Adrenal gland (tissue), 12 donors: Measurements from ENCODE around the gene COPB1. TPM values are rescaled to one million over a fixed set of nuclear protein-coding genes. Genes with fewer than 3 reads are reported as not detected.

Source experiments
- DNase-seq, 7 donors: peaks; one replicate each; pipeline ENCODE4 v3.0.0-alpha.2; 2019 to 2020
- H3K27ac ChIP-seq, 5 donors: fragments of 200-600 bp; sonication (generic) in 4 of 5; 1 replicate in 3 of 5; 2 replicates in 2 of 5; pipeline versions ENCODE4 v1.5.1 to v1.8.0; 2016 to 2020; ENCODE audit warnings: mild to moderate bottlenecking in 1 of 5
- H3K27me3 ChIP-seq: fragments of 200-600 bp; 2 replicates; pipeline ENCODE4 v1.8.0; 2021
- H3K36me3 ChIP-seq, 2 donors: fragments of 200-600 bp; replicated peaks in 1 of 2; 1 replicate in 1 of 2; 2 replicates in 1 of 2; pipeline versions ENCODE4 v1.5.1 to v1.8.0; 2018 to 2022
- H3K4me1 ChIP-seq, 2 donors: fragments of 200-600 bp; replicated peaks in 1 of 2; 1 replicate in 1 of 2; 2 replicates in 1 of 2; pipeline versions ENCODE4 v1.5.1 to v1.8.0; 2018 to 2021
- H3K4me3 ChIP-seq, 4 donors: fragments of 200-600 bp; sonication (generic) in 3 of 4; one replicate each; pipeline ENCODE4 v1.5.1; 2016 to 2018
- H3K9me3 ChIP-seq, 3 donors: fragments of 200-600 bp; sonication (generic) in 1 of 3; replicated peaks in 1 of 3; 1 replicate in 2 of 3; 2 replicates in 1 of 3; pipeline versions ENCODE4 v1.5.1 to v1.8.0; 2016 to 2021
- POLR2A ChIP-seq, 2 donors: fragments of 450-650 bp; IDR thresholded peaks; one replicate each; pipeline ENCODE4 v1.6.1; 2017; ENCODE audit warnings: antibody characterized with exemption in 2 of 2, mild to moderate bottlenecking in 2 of 2, moderate library complexity in 1 of 2
- WGBS, 4 donors: extraction: QIAGEN DNeasy Blood & Tissue Kit in 2 of 4; methylation state at CpG; one replicate each; pipeline versions ENCODE4 v1.1.5 to v1.1.7; 2013 to 2017; 5-methylcytosine and 5-hydroxymethylcytosine counted together
- intact Hi-C, 2 donors: fragments of 100-400 bp; cut with DNase I; formaldehyde crosslinking; loops; one replicate each; pipeline versions ENCODE4 v1.14.1 to v1.15.0; 2022 to 2023
- polyA plus RNA-seq, 3 donors: library from polyadenylated mRNA; stranded (reverse); fragments of 200-250 nt in 2 of 3; fragments of 350-450 nt in 1 of 3; fragmentation: Illumina TruSeq in 1 of 3; extraction: RNeasy Lipid Tissue Mini Kit (QIAGEN cat#74804) in 1 of 3; gene quantifications; one replicate each; pipeline ENCODE4 v1.2.3, GENCODE V29; 2013 to 2014
- total RNA-seq, 9 donors: library from RNA; depleted of rRNA in 4 of 9; stranded (reverse); fragments of >200 nt in 4 of 9; fragments of 120-200 nt in 1 of 9; fragmentation: NEBNext Ultra II Directional in 1 of 9; extraction: Animal tissue kit (Norgen Biotek cat#: 25700) in 1 of 9; gene quantifications; one replicate each; pipeline versions ENCODE4 v1.1.0 to v1.2.4, GENCODE V29; 2013 to 2023
- TF ChIP-seq, protein P1 (sequence below), 6 experiments: fragments of 450-650 bp in 4 of 6; fragments of 200-600 bp in 2 of 6; sonication (generic) in 1 of 6; IDR thresholded peaks; 1 replicate in 5 of 6; 2 replicates in 1 of 6; pipeline versions ENCODE4 v1.5.1 to v1.8.0; 2016 to 2021; ENCODE audit warnings: antibody characterized with exemption in 6 of 6, mild to moderate bottlenecking in 2 of 6, moderate library complexity in 1 of 6
- donor health status: healthy with polysubstance abuse.
- donor health status: Bipolar disorder and iron deficiency.
- donor health status: DM: yes; HTN: yes; CAD: no.
- donor health status: DM: no; HTN: no; CAD: no.
- donor health status: DM: no; HTN: no; CAD: no.
- donor health status: DM: yes; HTN: yes; CAD: no.

The COPB1 gene
- total and polyA plus RNA-seq, 12 donors = 45.2 to 175 (median 87.4) TPM

DNA sequence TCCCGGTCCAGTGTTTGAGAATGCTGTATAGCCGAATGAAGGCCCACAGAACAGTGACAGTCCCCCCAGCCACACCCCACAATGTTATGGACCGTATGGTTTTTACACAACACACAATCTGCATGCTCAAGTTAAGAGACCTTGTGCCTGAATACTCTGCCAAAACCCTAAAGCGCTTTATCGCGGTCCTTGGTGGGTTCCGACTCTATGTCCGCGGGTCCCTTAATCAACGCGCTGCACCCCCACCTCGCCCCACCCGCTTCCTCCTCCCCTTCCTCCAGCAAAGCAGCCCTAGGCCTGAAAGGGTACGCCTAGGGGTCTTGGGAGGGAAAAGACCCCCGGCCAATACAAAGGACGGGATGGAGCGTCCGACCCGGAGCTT, 442 bp downstream of the COPB1 start:
- Histone ChIP-seq H3K4me3 (peak overlapping the region; percentile 53 to 91 (median 82)), H3K4me1 (peaks cover 0 to 26% of the 10 kb centered on the region in 2 donors), H3K27me3 (no peaks in the 10 kb centered on the region), H3K27ac (peak overlapping the region in 4 of 5 donors; percentile 67 to 93 (median 90)), H3K9me3 (peaks cover 0 to 4% (median 0%) of the 10 kb centered on the region in 3 donors), H3K36me3 (peaks cover 0 to 32% of the 10 kb centered on the region in 2 donors)
- no peak for TF ChIP-seq POLR2A (IDR thresholded peaks at IDR 0.05)
- TF ChIP-seq, protein P1, sequence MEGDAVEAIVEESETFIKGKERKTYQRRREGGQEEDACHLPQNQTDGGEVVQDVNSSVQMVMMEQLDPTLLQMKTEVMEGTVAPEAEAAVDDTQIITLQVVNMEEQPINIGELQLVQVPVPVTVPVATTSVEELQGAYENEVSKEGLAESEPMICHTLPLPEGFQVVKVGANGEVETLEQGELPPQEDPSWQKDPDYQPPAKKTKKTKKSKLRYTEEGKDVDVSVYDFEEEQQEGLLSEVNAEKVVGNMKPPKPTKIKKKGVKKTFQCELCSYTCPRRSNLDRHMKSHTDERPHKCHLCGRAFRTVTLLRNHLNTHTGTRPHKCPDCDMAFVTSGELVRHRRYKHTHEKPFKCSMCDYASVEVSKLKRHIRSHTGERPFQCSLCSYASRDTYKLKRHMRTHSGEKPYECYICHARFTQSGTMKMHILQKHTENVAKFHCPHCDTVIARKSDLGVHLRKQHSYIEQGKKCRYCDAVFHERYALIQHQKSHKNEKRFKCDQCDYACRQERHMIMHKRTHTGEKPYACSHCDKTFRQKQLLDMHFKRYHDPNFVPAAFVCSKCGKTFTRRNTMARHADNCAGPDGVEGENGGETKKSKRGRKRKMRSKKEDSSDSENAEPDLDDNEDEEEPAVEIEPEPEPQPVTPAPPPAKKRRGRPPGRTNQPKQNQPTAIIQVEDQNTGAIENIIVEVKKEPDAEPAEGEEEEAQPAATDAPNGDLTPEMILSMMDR (IDR thresholded peaks at IDR 0.05) = no peak
- WGBS, 4 donors = 0 to 2% (median 1%) methylated on average over 13 to 19 of the region's 19 CpGs
- intact Hi-C loops = no loop called here
- peak in 5 of 7 donors; percentile 27 to 60 (median 48) for DNase-seq

DNA sequence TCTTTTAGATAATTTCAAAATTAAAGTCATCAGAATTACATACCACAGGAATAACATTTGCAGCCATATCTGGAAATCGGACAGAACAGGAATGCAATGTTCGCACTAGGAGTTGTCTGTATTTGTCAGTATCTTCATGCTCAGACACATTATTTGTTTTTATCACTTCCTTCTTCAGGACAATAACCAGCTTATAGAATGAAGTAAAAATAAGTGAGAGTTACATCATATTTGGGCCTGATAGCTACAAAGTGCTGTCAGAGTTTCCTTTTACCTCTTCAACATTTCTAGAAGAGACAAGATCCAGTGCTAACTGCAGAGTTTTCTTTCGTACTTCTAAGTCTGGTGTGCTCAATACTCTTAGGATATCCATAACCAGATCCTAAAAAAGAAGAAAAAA, 18.9 kb downstream of the COPB1 start:
- TF ChIP-seq POLR2A (IDR thresholded peaks at IDR 0.05) = no peak
- TF ChIP-seq, protein P1 (IDR thresholded peaks at IDR 0.05) = no peak
- no peak overlapping the region for H3K4me3 ChIP-seq
- no peaks in the 10 kb centered on the region for H3K4me1 ChIP-seq
- intact Hi-C loops = no loop called here
- 93 to 99% (median 95%) methylated on average over 3 of the region's 3 CpGs for WGBS, 4 donors
- H3K36me3 ChIP-seq = peaks cover 0 to 97% of the 10 kb centered on the region in 2 donors
- H3K9me3 ChIP-seq = no peaks in the 10 kb centered on the region
- no peak overlapping the region for H3K27ac ChIP-seq
- no peak for DNase-seq
- no peaks in the 10 kb centered on the region for H3K27me3 ChIP-seq

DNA sequence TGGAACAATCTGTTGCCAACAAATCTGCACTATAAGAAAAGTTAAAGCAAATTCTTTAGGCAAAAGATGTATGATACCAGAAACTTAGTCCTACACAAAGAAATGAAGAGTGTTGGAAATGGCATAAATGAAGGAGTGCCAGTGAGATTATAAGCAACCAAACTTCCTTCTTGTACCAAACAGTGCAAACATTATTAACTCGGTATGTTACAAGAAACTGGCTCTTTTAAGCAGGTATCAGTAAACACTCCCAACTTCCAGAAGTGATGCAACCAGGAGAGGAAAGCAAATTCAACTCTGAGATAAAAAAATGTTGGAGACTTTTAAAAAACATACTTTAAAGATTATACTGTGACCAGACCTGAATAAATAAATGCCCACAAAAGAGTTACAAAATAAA, 28.5 kb downstream of the COPB1 start:
- 91 to 97% (median 95%) methylated on average over 1 of the region's 1 CpG for WGBS, 4 donors
- Histone ChIP-seq H3K4me1 (peaks cover 0 to 18% of the 10 kb centered on the region in 2 donors), H3K27me3 (no peaks in the 10 kb centered on the region), H3K27ac (no peak overlapping the region), H3K9me3 (no peaks in the 10 kb centered on the region), H3K4me3 (no peak overlapping the region), H3K36me3 (peaks cover 0 to 94% of the 10 kb centered on the region in 2 donors)
- no peak for DNase-seq
- intact Hi-C loops = no loop called here
- TF ChIP-seq, protein P1 (IDR thresholded peaks at IDR 0.05) = no peak
- no peak for TF ChIP-seq POLR2A (IDR thresholded peaks at IDR 0.05)

DNA sequence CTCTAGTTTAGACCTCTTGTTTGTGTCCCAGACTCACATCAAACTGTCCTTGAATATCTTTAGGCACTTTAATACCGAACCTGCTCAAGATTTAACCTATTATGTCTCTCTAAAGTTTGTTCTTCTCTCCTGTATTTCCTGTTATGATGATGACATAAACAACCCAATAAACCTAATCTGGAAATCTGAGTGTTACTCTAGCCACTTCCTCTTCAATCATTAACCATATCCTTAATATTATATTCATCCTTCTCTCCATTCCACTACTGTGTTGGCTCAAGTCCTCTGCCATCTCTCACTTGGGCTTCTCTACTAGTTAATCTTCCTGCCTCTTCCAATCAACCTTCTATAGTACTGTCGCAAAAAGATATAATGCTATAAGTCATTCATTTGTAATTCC, 36.0 kb downstream of the COPB1 start:
- H3K27ac ChIP-seq = no peak overlapping the region
- peaks cover 0 to 4% of the 10 kb centered on the region in 2 donors for H3K4me1 ChIP-seq
- H3K4me3 ChIP-seq = no peak overlapping the region
- no peak for DNase-seq
- H3K9me3 ChIP-seq = no peaks in the 10 kb centered on the region
- intact Hi-C loops = no loop called here
- TF ChIP-seq POLR2A (IDR thresholded peaks at IDR 0.05) = no peak
- TF ChIP-seq, protein P1 (IDR thresholded peaks at IDR 0.05) = no peak
- WGBS, 4 donors = 89 to 98% (median 92%) methylated on average over 2 of the region's 2 CpGs
- no peaks in the 10 kb centered on the region for H3K27me3 ChIP-seq
- H3K36me3 ChIP-seq = peaks cover 0 to 97% of the 10 kb centered on the region in 2 donors
